ENCODE results near the gene TGFBR2.

Gene TGFBR2

DNA sequence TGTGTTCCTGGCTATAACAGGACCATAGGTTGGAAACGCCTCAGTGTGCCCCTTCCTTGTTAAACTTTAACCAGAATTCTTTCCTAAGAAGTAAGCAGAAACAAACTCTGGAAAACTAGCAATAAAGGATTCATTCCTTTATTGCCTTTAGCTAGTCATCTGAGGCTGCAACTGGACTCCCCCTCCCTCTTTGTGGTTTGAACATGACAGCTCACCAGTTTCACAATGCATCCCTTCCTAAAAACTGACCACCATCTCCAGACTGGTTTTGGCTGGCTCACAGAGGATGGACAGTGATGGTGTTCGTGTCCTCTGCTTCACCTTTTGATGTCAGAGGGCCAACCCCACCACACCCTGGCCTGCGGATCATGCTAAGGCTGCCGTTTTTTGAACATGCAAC is 27.9 kb upstream of the TGFBR2 start:
- no peak overlapping the region for H3K4me3 ChIP-seq (replicated peaks in 1 of 2; ENCODE audit: low read depth in 2 of 2, low read length in 2 of 2)
- peak; percentile 86 to 94 for DNase-seq (ENCODE audit: low read depth in 2 of 2)
- no peak for TF ChIP-seq CTCF (IDR thresholded peaks at IDR 0.05; ENCODE audit: low read depth, low read length)

DNA sequence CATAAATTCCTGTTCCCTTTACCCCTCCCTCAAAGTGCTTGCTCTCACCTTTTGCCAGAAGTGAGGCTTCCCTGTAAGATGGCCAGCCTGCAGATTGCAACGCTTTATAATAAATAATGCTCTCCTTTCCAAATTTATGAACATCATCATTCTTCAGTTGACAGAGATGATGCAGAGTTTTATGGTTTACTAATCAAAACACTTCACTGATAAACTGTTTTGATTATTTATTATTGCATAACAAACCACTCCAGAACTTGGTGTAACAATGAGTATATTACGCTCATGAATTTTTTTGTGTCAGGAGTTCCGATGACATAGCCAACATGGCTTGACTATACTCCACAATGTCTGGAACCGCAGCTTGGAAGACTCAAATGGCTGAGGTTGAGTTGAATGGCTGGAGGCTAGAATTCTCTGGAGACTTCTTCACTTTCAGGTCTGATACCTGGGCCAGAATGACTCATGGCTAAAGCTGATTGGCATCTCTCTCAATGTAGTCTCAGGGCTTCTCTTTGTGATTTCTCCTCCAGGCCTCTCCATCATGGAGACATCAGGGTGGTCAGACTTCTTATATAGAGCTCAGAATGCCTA is 27.3 kb upstream of the TGFBR2 start:
- no peak for TF ChIP-seq CTCF (IDR thresholded peaks at IDR 0.05; ENCODE audit: low read depth, low read length)
- no peak for DNase-seq (ENCODE audit: low read depth in 2 of 2)
- H3K4me3 ChIP-seq (replicated peaks in 1 of 2; ENCODE audit: low read depth in 2 of 2, low read length in 2 of 2), result no peak overlapping the region

DNA sequence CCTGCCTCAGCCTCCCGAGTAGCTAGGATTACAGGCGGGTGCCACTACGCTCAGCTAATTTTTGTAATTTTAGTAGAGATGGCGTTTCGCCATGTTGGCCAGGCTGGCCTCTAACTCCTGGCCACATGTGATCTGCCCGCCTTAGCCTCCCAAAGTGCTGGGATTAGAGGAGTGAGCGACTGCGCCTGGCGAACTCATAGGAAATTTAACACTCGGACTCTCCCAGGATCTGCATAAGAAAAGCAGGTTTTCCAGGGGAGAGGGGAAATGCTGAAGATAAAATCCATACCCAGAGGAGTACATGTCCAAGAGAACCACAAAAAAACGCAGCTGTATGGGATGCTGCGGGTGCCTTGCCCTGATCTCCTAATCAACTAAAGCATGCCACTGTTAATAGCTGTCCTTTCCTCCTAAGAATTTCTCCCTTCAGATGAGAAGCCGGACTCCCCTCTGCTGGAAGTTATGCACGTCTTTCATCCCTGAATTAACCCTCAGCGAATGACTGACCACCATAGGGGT is 25.3 kb upstream of the TGFBR2 start:
- DNase-seq (ENCODE audit: low read depth in 2 of 2), result no peak
- no peak for TF ChIP-seq CTCF (IDR thresholded peaks at IDR 0.05; ENCODE audit: low read depth, low read length)
- no peak overlapping the region for H3K4me3 ChIP-seq (replicated peaks in 1 of 2; ENCODE audit: low read depth in 2 of 2, low read length in 2 of 2)

DNA sequence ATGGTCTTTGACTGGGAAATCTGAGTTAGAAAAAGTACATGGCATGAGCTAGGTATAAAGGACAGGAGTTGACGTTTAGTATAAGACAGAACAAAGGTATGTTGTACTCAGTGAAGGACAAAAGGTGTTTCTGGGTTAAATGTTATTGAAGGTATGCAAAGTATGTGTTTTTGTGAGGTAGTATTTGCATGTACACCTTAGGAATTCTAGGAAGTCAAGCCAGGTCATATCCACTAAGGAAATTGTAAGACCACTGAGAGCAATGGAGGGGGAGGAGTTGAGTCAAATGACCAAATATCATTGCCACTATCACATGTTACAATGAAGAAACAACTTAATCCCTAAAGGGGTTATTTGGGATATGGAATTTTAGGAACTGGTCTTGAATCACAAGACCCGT is 24.4 kb upstream of the TGFBR2 start:
- H3K4me3 ChIP-seq (replicated peaks in 1 of 2; ENCODE audit: low read depth in 2 of 2, low read length in 2 of 2), result no peak overlapping the region
- no peak for DNase-seq (ENCODE audit: low read depth in 2 of 2)
- TF ChIP-seq CTCF (IDR thresholded peaks at IDR 0.05; ENCODE audit: low read depth, low read length), result no peak

GRCh38 chr3:30583973-30584372 is 22.4 kb upstream of the TGFBR2 start:
- no peak for TF ChIP-seq CTCF (IDR thresholded peaks at IDR 0.05; ENCODE audit: low read depth, low read length)
- DNase-seq (ENCODE audit: low read depth in 2 of 2), result no peak
- no peak overlapping the region for H3K4me3 ChIP-seq (replicated peaks in 1 of 2; ENCODE audit: low read depth in 2 of 2, low read length in 2 of 2)

DNA sequence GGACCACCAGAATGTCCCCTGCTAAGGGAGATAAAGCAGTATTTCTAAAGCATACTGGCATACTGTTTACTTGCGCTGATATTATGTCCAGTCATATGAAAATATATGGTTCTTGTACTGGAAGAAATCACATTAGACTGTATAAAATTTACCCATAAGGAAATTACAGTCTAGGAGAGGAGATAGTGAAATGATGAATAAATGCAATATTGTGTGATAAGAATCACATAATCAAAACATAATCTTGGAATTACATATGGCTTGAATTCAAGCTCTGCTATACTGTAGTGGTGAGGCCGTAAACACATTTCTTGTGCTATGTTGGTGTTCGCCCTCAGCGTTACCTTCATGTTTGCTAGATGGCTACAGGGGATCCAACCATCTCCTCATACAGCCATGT is 20.7 kb upstream of the TGFBR2 start:
- H3K4me3 ChIP-seq (replicated peaks in 1 of 2; ENCODE audit: low read depth in 2 of 2, low read length in 2 of 2), result no peak overlapping the region
- no peak for TF ChIP-seq CTCF (IDR thresholded peaks at IDR 0.05; ENCODE audit: low read depth, low read length)
- DNase-seq (ENCODE audit: low read depth in 2 of 2), result no peak

Data from cardiac fibroblast (primary cell).